ENCODE results near the gene SNRNP70. TPM values are rescaled to one million over a fixed set of nuclear protein-coding genes. Genes with fewer than 3 reads are reported as not detected.

SNRNP70 gene
- total RNA-seq, 1 donor from 2014 or later: 300 TPM

DNA sequence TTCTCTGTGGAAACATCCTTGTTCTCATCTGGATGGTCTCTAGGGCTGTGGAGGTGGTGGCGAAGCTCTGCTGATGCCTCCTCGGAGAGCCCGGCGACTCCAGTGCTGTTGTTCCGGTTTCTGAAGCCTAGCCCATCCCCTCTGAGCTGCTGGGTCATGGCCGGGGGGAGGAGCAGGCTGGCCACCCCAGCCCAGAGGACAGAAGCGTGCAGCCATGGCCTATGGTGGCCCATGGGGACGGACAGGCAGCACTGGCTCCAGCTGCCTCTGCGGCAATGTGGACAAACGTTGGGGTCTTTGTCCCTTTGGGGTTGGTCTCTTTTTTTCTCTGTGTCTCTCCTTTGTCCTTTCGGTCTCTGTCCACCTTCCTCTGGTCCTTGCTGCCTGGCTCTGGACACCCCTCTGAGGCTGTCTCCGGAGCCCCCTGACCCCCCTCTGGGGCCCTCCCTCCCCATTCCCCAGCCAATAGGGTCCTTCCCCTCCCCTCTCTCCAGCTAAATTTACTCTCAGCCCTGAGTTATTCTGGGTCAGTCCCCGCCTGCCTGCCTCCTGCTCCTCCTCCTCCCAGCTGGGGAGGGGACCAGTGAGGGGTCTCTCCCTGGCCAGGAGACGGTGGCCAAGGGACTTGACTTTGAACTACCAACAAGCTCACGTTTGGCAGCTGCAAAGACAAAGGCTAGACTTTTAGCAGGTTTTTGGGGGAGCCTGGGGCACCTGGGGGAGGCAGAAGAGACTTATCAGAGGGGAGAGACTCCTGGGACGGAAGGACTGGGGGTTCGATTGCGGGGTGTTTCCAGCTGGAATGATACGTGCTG, 70.0 kb downstream of the SNRNP70 start, which contains the start of gene HRC:
Gene HRC, minus strand, starts transcription at position 392 of the 815 bp plus-strand sequence. Its CDS starts 159 bp downstream, at position 233.
- peak; percentile 39 for DNase-seq
- H3K27ac Mint-ChIP-seq (ENCODE audit: unreplicated experiment): peak within 1 kb of the TSS; percentile 60
- peaks cover 15% of the 10 kb centered on the region for H3K36me3 Mint-ChIP-seq (ENCODE audit: unreplicated experiment)
- peaks cover 18% of the 10 kb centered on the region for H3K27me3 Mint-ChIP-seq (ENCODE audit: unreplicated experiment)
- H3K4me3 Mint-ChIP-seq (ENCODE audit: unreplicated experiment): peak within 1 kb of the TSS; percentile 65
- peaks cover 23% of the 10 kb centered on the region for H3K9me3 Mint-ChIP-seq (ENCODE audit: unreplicated experiment)
- peaks cover 15% of the 10 kb centered on the region for H3K4me1 Mint-ChIP-seq (ENCODE audit: low read depth, unreplicated experiment)
- TF ChIP-seq, protein P1, sequence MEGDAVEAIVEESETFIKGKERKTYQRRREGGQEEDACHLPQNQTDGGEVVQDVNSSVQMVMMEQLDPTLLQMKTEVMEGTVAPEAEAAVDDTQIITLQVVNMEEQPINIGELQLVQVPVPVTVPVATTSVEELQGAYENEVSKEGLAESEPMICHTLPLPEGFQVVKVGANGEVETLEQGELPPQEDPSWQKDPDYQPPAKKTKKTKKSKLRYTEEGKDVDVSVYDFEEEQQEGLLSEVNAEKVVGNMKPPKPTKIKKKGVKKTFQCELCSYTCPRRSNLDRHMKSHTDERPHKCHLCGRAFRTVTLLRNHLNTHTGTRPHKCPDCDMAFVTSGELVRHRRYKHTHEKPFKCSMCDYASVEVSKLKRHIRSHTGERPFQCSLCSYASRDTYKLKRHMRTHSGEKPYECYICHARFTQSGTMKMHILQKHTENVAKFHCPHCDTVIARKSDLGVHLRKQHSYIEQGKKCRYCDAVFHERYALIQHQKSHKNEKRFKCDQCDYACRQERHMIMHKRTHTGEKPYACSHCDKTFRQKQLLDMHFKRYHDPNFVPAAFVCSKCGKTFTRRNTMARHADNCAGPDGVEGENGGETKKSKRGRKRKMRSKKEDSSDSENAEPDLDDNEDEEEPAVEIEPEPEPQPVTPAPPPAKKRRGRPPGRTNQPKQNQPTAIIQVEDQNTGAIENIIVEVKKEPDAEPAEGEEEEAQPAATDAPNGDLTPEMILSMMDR (IDR thresholded peaks at IDR 0.05; ENCODE audit: partially characterized antibody, unreplicated experiment): no peak

DNA sequence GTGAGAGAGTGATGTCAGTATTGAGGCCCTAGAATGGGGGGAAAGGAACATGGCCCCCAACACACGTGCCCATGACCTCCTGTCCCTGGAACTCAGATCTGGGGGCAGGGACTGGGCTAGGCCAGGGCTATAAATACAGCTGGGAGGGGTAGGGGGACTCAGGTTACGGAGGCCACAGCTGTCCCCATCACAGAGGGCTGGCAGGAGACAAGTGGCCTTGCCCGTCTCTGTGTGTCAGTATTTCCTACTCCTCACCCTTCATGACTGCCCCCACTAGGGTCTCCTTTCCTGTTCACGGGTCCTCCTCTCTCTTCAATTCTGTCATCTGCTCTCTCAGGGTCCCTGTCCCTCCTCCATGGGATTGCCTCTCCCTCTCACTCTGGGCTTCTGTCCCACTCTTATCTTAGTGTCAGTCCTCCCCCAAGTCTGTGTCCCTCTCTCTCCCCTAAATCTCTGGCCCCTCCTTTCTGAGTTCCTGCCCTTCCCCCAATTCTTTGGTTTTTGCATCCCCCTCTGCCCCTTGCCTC, 70.6 kb downstream of the SNRNP70 start:
- Mint-ChIP-seq H3K27ac (ENCODE audit: unreplicated experiment) (peak overlapping the region; percentile 60), H3K27me3 (ENCODE audit: unreplicated experiment) (peaks cover 20% of the 10 kb centered on the region), H3K36me3 (ENCODE audit: unreplicated experiment) (peaks cover 15% of the 10 kb centered on the region), H3K9me3 (ENCODE audit: unreplicated experiment) (peaks cover 22% of the 10 kb centered on the region), H3K4me3 (ENCODE audit: unreplicated experiment) (peak overlapping the region; percentile 65), H3K4me1 (ENCODE audit: low read depth, unreplicated experiment) (peaks cover 15% of the 10 kb centered on the region)
- TF ChIP-seq, protein P1 (IDR thresholded peaks at IDR 0.05; ENCODE audit: partially characterized antibody, unreplicated experiment): no peak
- peak; percentile 38 for DNase-seq

DNA sequence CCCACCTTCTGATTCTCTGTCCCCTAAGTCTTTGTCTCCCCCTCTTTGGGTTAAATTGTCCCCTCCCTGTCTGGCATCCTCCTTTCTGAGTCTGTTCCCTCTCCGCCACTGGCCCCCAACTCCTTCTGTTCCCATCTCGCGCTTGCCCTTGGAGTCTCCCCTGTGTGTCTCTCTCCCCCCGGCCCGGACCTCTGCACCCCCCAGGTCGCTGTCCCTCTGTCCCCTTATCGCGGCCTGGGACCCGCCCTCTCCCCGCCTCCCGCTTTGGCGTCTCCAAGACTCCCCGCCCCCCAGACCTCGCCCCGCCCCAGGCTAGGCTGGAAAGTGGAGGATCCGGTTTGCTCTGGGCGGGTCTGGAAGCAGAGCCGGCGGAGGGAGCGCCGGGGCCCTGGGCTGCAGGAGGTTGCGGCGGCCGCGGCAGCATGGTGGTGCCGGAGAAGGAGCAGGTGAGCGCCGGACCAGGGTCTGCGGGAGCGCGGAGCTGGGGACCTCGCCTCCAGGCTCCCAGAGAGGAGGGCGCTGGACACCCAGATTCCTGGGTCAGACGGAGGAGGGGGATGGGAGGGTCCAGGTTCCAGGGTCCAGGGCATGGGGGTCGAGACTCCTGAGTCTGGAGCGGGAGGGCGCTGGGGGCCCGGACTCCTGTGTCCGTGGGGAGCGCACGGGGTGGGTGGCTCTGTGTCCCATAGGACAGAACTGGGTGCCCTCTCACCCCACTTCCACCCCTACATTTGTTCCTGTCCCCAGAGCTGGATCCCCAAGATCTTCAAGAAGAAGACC, 72.4 kb downstream of the SNRNP70 start, which contains the start of gene TRPM4:
Gene TRPM4, plus strand, starts transcription at position 348 of the 780 bp plus-strand sequence. Its CDS starts 75 bp downstream, at position 423.
- peaks cover 18% of the 10 kb centered on the region for H3K9me3 Mint-ChIP-seq (ENCODE audit: unreplicated experiment)
- peak within 1 kb of the TSS; percentile 79 for H3K27ac Mint-ChIP-seq (ENCODE audit: unreplicated experiment)
- H3K36me3 Mint-ChIP-seq (ENCODE audit: unreplicated experiment): peaks cover 15% of the 10 kb centered on the region
- H3K27me3 Mint-ChIP-seq (ENCODE audit: unreplicated experiment): peaks cover 17% of the 10 kb centered on the region
- peaks cover 15% of the 10 kb centered on the region for H3K4me1 Mint-ChIP-seq (ENCODE audit: low read depth, unreplicated experiment)
- DNase-seq: peak; percentile 96
- peak within 1 kb of the TSS; percentile 93 for H3K4me3 Mint-ChIP-seq (ENCODE audit: unreplicated experiment)
- TF ChIP-seq, protein P1 (IDR thresholded peaks at IDR 0.05; ENCODE audit: partially characterized antibody, unreplicated experiment): no peak

Other genes with a start within 250 kb of the SNRNP70 start
- 1.0 TPM for gene HSD17B14, start 249.0 kb upstream of the SNRNP70 start, total RNA-seq (ENCODE audit: unreplicated experiment)
- 9.4 TPM for gene PLEKHA4, start 216.8 kb upstream of the SNRNP70 start, total RNA-seq (ENCODE audit: unreplicated experiment)
- gene PPP1R15A, start 213.0 kb upstream of the SNRNP70 start, total RNA-seq (ENCODE audit: unreplicated experiment): 106 TPM
- not detected for gene TULP2, start 186.7 kb upstream of the SNRNP70 start, total RNA-seq (ENCODE audit: unreplicated experiment)
- gene NUCB1, start 185.1 kb upstream of the SNRNP70 start, total RNA-seq (ENCODE audit: unreplicated experiment): 115 TPM
- not detected for gene DHDH, start 151.8 kb upstream of the SNRNP70 start, total RNA-seq (ENCODE audit: unreplicated experiment)
- gene BAX, start 130.6 kb upstream of the SNRNP70 start, total RNA-seq (ENCODE audit: unreplicated experiment): 87.7 TPM
- 875 TPM for gene FTL, start 120.1 kb upstream of the SNRNP70 start, total RNA-seq (ENCODE audit: unreplicated experiment)
- gene GYS1, start 92.1 kb upstream of the SNRNP70 start, total RNA-seq (ENCODE audit: unreplicated experiment): 69.0 TPM
- gene RUVBL2, start 91.6 kb upstream of the SNRNP70 start, total RNA-seq (ENCODE audit: unreplicated experiment): 60.9 TPM
- not detected for gene LHB, start 68.4 kb upstream of the SNRNP70 start, total RNA-seq (ENCODE audit: unreplicated experiment)
- gene CGB3, start 61.1 kb upstream of the SNRNP70 start, total RNA-seq (ENCODE audit: unreplicated experiment): not detected
- not detected for gene CGB2, start 53.6 kb upstream of the SNRNP70 start, total RNA-seq (ENCODE audit: unreplicated experiment)
- not detected for gene CGB1, start 48.6 kb upstream of the SNRNP70 start, total RNA-seq (ENCODE audit: unreplicated experiment)
- not detected for gene CGB5, start 41.6 kb upstream of the SNRNP70 start, total RNA-seq (ENCODE audit: unreplicated experiment)
- not detected for gene CGB8, start 36.3 kb upstream of the SNRNP70 start, total RNA-seq (ENCODE audit: unreplicated experiment)
- gene CGB7, start 27.7 kb upstream of the SNRNP70 start, total RNA-seq (ENCODE audit: unreplicated experiment): not detected
- gene NTF4, start 20.6 kb upstream of the SNRNP70 start, total RNA-seq (ENCODE audit: unreplicated experiment): not detected
- not detected for gene KCNA7, start 12.8 kb upstream of the SNRNP70 start, total RNA-seq (ENCODE audit: unreplicated experiment)
- gene LIN7B, start 28.9 kb downstream of the SNRNP70 start, total RNA-seq (ENCODE audit: unreplicated experiment): 32.6 TPM
- gene C19orf73, start 33.7 kb downstream of the SNRNP70 start, total RNA-seq (ENCODE audit: unreplicated experiment): 3.2 TPM
- gene PPFIA3, start 34.1 kb downstream of the SNRNP70 start, total RNA-seq (ENCODE audit: unreplicated experiment): 104 TPM
- gene HRC, start 69.9 kb downstream of the SNRNP70 start, total RNA-seq (ENCODE audit: unreplicated experiment): 26.6 TPM
- gene TRPM4, start 72.3 kb downstream of the SNRNP70 start, total RNA-seq (ENCODE audit: unreplicated experiment): 54.1 TPM
- 6.6 TPM for gene SLC6A16, start 239.7 kb downstream of the SNRNP70 start, total RNA-seq (ENCODE audit: unreplicated experiment)
- gene CD37, start 250.0 kb downstream of the SNRNP70 start, total RNA-seq (ENCODE audit: unreplicated experiment): not detected

Data from glutamatergic neuron (in vitro differentiated cells).